ENCODE results near the gene ENKD1. TPM values are rescaled to one million over a fixed set of nuclear protein-coding genes. Genes with fewer than 3 reads are reported as not detected.

ENKD1 gene
- total RNA-seq, 1 experiment from 2014 or later, result 11.9 TPM

GRCh38 chr16:67657751-67658518 is 8.6 kb downstream of the ENKD1 start (continued):
- TF ChIP-seq ARID4B (CRISPR knock-in tag; IDR thresholded peaks at IDR 0.05; ENCODE audit: borderline replicate concordance), result no peak
- no peak for TF ChIP-seq ZNF263 (CRISPR knock-in tag; IDR thresholded peaks at IDR 0.05; ENCODE audit: low read depth)
- no peak for TF ChIP-seq RELA (CRISPR knock-in tag; IDR thresholded peaks at IDR 0.05; ENCODE audit: borderline replicate concordance)
- TF ChIP-seq JUN (CRISPR knock-in tag; IDR thresholded peaks at IDR 0.05), result no peak
- TF ChIP-seq, protein P1, sequence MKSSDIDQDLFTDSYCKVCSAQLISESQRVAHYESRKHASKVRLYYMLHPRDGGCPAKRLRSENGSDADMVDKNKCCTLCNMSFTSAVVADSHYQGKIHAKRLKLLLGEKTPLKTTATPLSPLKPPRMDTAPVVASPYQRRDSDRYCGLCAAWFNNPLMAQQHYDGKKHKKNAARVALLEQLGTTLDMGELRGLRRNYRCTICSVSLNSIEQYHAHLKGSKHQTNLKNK (CRISPR knock-in tag; IDR thresholded peaks at IDR 0.05), result no peak
- TF ChIP-seq, protein P2, sequence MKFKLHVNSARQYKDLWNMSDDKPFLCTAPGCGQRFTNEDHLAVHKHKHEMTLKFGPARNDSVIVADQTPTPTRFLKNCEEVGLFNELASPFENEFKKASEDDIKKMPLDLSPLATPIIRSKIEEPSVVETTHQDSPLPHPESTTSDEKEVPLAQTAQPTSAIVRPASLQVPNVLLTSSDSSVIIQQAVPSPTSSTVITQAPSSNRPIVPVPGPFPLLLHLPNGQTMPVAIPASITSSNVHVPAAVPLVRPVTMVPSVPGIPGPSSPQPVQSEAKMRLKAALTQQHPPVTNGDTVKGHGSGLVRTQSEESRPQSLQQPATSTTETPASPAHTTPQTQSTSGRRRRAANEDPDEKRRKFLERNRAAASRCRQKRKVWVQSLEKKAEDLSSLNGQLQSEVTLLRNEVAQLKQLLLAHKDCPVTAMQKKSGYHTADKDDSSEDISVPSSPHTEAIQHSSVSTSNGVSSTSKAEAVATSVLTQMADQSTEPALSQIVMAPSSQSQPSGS (CRISPR knock-in tag; IDR thresholded peaks at IDR 0.05; ENCODE audit: borderline replicate concordance, low read depth), result no peak
- TF ChIP-seq GTF2I (CRISPR knock-in tag; conservative IDR thresholded peaks at IDR 0.05), result no peak
- no peak for TF ChIP-seq ZNF423 (CRISPR knock-in tag; IDR thresholded peaks at IDR 0.05)
- TF ChIP-seq PRRX2 (CRISPR knock-in tag; IDR thresholded peaks at IDR 0.05), result no peak
- no peak for TF ChIP-seq PREB (CRISPR knock-in tag; IDR thresholded peaks at IDR 0.05; ENCODE audit: borderline replicate concordance)

GRCh38 chr16:67657017-67657608 is 9.4 kb downstream of the ENKD1 start:
- ATAC-seq (no peak), DNase-seq (ENCODE audit: low spot score) (no peak)
- CTCF ChIA-PET, result interaction anchor here (1.1 kb wide), 1 partner anchor 136 kb away, joined by 3 read pairs; no protein-coding TSS in a partner anchor
- POLR2A ChIA-PET, result no interaction called here
- H3K27me3 Mint-ChIP-seq (ENCODE audit: low read depth), result peaks cover 30% of the 10 kb centered on the region
- H3K4me1 Mint-ChIP-seq, result peaks cover 17% of the 10 kb centered on the region
- no peak overlapping the region for H3K4me3 Mint-ChIP-seq
- H3K27ac Mint-ChIP-seq, result no peak overlapping the region
- H3K36me3 Mint-ChIP-seq, result 0 out of 2 replicates have a peak, but pooled peaks cover 4% of the 10 kb centered on the region
- no peaks in the 10 kb centered on the region for H3K9me3 Mint-ChIP-seq
- TF ChIP-seq FOXK1 (CRISPR knock-in tag; IDR thresholded peaks at IDR 0.05) (no peak), TEAD4 (CRISPR knock-in tag; IDR thresholded peaks at IDR 0.05) (no peak), SMAD4 (CRISPR knock-in tag; IDR thresholded peaks at IDR 0.05) (no peak), GTF2I (CRISPR knock-in tag; conservative IDR thresholded peaks at IDR 0.05) (no peak), GRHL2 (CRISPR knock-in tag; IDR thresholded peaks at IDR 0.05; ENCODE audit: insufficient replicate concordance, severe bottlenecking) (no peak), IRF2 (CRISPR knock-in tag; IDR thresholded peaks at IDR 0.05; ENCODE audit: borderline replicate concordance, low read depth) (no peak)

Data from WTC11 (cell line).